GM18870 (cell line): ENCODE results near the gene CECR2.

Experiments used
- ATAC-seq: cut with Tn5 transposase; IDR thresholded peaks from one replicate; pipeline ENCODE4 v1.9.1; 2021; ENCODE audit warnings: moderate library complexity; ENCODE audit not compliant: unreplicated experiment

CECR2 gene

GRCh38 chr22:17369439-17370025 is at the start of gene CECR2:
CECR2 (plus strand) TSS chr22:17369460; CDS start chr22:17369784, 324 bp downstream.
- no peak for ATAC-seq

- ATAC-seq = no peak
These were observed 49.7 kb upstream of the CECR2 start for GRCh38 chr22:17319546-17319945.

- ATAC-seq = no peak
These were observed 46.7 kb upstream of the CECR2 start for GRCh38 chr22:17322511-17322910.

GRCh38 chr22:17331690-17332089 is 37.6 kb upstream of the CECR2 start:
- ATAC-seq = no peak

- no peak for ATAC-seq
These were observed 37.0 kb upstream of the CECR2 start for GRCh38 chr22:17332109-17332800.

- no peak for ATAC-seq
These were observed 35.2 kb upstream of the CECR2 start for GRCh38 chr22:17334059-17334458.

GRCh38 chr22:17334983-17335382 is 34.3 kb upstream of the CECR2 start:
- ATAC-seq = no peak

GRCh38 chr22:17336061-17336460 is 33.2 kb upstream of the CECR2 start:
- no peak for ATAC-seq

- no peak for ATAC-seq
These were observed 31.6 kb upstream of the CECR2 start for GRCh38 chr22:17337639-17338038.

- no peak for ATAC-seq
These were observed 30.1 kb upstream of the CECR2 start for GRCh38 chr22:17339095-17339693.

GRCh38 chr22:17342361-17342760 is 26.9 kb upstream of the CECR2 start:
- no peak for ATAC-seq

GRCh38 chr22:17343766-17344165 is 25.5 kb upstream of the CECR2 start:
- no peak for ATAC-seq

- no peak for ATAC-seq
These were observed 22.7 kb upstream of the CECR2 start for GRCh38 chr22:17346578-17346977.

GRCh38 chr22:17347724-17348123 is 21.5 kb upstream of the CECR2 start:
- ATAC-seq = no peak

GRCh38 chr22:17348464-17349103 is 20.7 kb upstream of the CECR2 start:
- no peak for ATAC-seq

GRCh38 chr22:17349172-17349571 is 20.1 kb upstream of the CECR2 start:
- no peak for ATAC-seq

GRCh38 chr22:17350292-17350691 is 19.0 kb upstream of the CECR2 start:
- no peak for ATAC-seq

GRCh38 chr22:17352798-17353197 is 16.5 kb upstream of the CECR2 start:
- ATAC-seq = no peak

GRCh38 chr22:17357688-17358087 is 11.6 kb upstream of the CECR2 start:
- ATAC-seq = no peak

- no peak for ATAC-seq
These were observed 10.8 kb upstream of the CECR2 start for GRCh38 chr22:17358415-17358814.

GRCh38 chr22:17359501-17359900 is 9.8 kb upstream of the CECR2 start:
- ATAC-seq = no peak

- ATAC-seq = no peak
These were observed 2.9 kb upstream of the CECR2 start for GRCh38 chr22:17366329-17366728.
